CD4-positive, alpha-beta T cell (primary cell): ENCODE results near the gene IL7R. TPM values are rescaled to one million over a fixed set of nuclear protein-coding genes. Genes with fewer than 3 reads are reported as not detected.
"Not testable (repeated sequence)": the region's sequence is repeated elsewhere in the genome, so short reads cannot be mapped to it uniquely, and the experiment has no call there.

Experiments
- ATAC-seq: fragments of 200-7000 bp; cut with Tn5 transposase; one replicate; pipeline ENCODE4 v1.10.0; 2022; ENCODE audit warnings: mild to moderate bottlenecking; ENCODE audit not compliant: poor library complexity
- CTCF ChIA-PET: fragments of 350-600 bp; sonication (Branson Sonifier 250); formaldehyde crosslinking; loops from one replicate; lab custom pipeline; 2021; ENCODE audit warnings: antibody characterized with exemption, inconsistent platforms; lab: Charles Lee
- POLR2A ChIA-PET: fragments of 350-600 bp; sonication (Branson Sonifier 250); formaldehyde crosslinking; loops from one replicate; lab custom pipeline; 2021; ENCODE audit warnings: antibody characterized with exemption, inconsistent platforms; lab: Charles Lee
- DNase-seq, 14 experiments: peaks; one replicate each; pipeline ENCODE4 v3.0.0-alpha.2; 2013 to 2020; ENCODE audit warnings: mixed read lengths in 2 of 14
- H3K27ac ChIP-seq, 2 donors: one replicate each; pipeline versions ENCODE4 v1.5.1 to v1.7.0; 2013; ENCODE audit warnings: low read length in 2 of 2, low read depth in 1 of 2, mild to moderate bottlenecking in 1 of 2
- H3K27me3 ChIP-seq, 2 experiments: 1 replicate in 1 of 2; 2 replicates in 1 of 2; pipeline versions ENCODE4 v1.6.1 to v1.7.0; 2013; ENCODE audit warnings: low read length in 2 of 2, control low read depth in 1 of 2, mild to moderate bottlenecking in 1 of 2, moderate library complexity in 1 of 2; ENCODE audit not compliant: insufficient read depth in 2 of 2, control insufficient read depth in 1 of 2
- H3K36me3 ChIP-seq: one replicate; pipeline ENCODE4 v1.6.1; 2013; ENCODE audit warnings: low read length, control low read depth; ENCODE audit not compliant: insufficient read depth
- H3K4me1 ChIP-seq: one replicate; pipeline ENCODE4 v1.6.1; 2013; ENCODE audit warnings: low read length, control low read depth; ENCODE audit not compliant: insufficient read depth
- H3K4me3 ChIP-seq: one replicate; pipeline ENCODE4 v1.5.1; 2013; ENCODE audit warnings: mild to moderate bottlenecking, low read length, moderate library complexity
- H3K9me3 ChIP-seq, 2 experiments: 1 replicate in 1 of 2; 2 replicates in 1 of 2; pipeline versions ENCODE4 v1.6.1 to v1.7.0; 2013; ENCODE audit warnings: low read length in 2 of 2, mild to moderate bottlenecking in 2 of 2, control low read depth in 1 of 2, moderate library complexity in 1 of 2; ENCODE audit not compliant: control insufficient read depth in 1 of 2, insufficient read depth in 1 of 2
- H3K27ac Mint-ChIP-seq: one replicate; pipeline ENCODE4 v1.8.0; 2020; ENCODE audit warnings: mixed read lengths
- H3K27me3 Mint-ChIP-seq: one replicate; pipeline ENCODE4 v1.8.0; 2021; ENCODE audit warnings: mixed read lengths
- H3K36me3 Mint-ChIP-seq: one replicate; pipeline ENCODE4 v1.8.0; 2021; ENCODE audit warnings: low read depth, mixed read lengths
- H3K4me1 Mint-ChIP-seq: one replicate; pipeline ENCODE4 v1.8.0; 2021; ENCODE audit warnings: low read depth, mixed read lengths
- H3K4me3 Mint-ChIP-seq: one replicate; pipeline ENCODE4 v1.8.0; 2020; ENCODE audit warnings: mild to moderate bottlenecking, mixed read lengths
- H3K9me3 Mint-ChIP-seq: one replicate; pipeline ENCODE4 v1.8.0; 2020; ENCODE audit warnings: mixed read lengths
- CTCF ChIP-seq: fragments of 200-600 bp; IDR thresholded peaks from one replicate; pipeline ENCODE4 v1.8.0; 2022; ENCODE audit warnings: antibody characterized with exemption, mild to moderate bottlenecking
- intact Hi-C, 2 experiments: fragments of 100-400 bp; cut with DNase I in 1 of 2; cut with micrococcal nuclease in 1 of 2; formaldehyde crosslinking; loops; one replicate each; pipeline versions ENCODE4 v1.15.1 to v1.9.0; 2023 to 2025; cut with DNase I, micrococcal nuclease
- total RNA-seq, 174 experiments: library from RNA in 2 of 174; stranded (reverse) in 2 of 174; gene quantifications; one replicate each; pipeline ENCODE4 v1.2.3 and lab custom pipeline; 2021 to 2026

IL7R gene
- total RNA-seq, 2 experiments from 2014 or later = 623 to 638 TPM

- Histone ChIP-seq H3K27ac (no peak overlapping the region), H3K4me3 (no peak overlapping the region), H3K27me3 (no peaks in the 10 kb centered on the region), H3K9me3 (peaks cover 9 to 35% of the 10 kb centered on the region in 2 experiments), H3K4me1 (peaks cover 8% of the 10 kb centered on the region), H3K36me3 (no peaks in the 10 kb centered on the region)
- no peak for TF ChIP-seq CTCF
- H3K27me3 Mint-ChIP-seq = no peaks in the 10 kb centered on the region
- CTCF ChIA-PET = no interaction called here
- peaks cover 40% of the 10 kb centered on the region for H3K4me1 Mint-ChIP-seq
- peaks cover 38% of the 10 kb centered on the region for H3K36me3 Mint-ChIP-seq
- no peak for ATAC-seq
- DNase-seq = no peak
- intact Hi-C loops = no loop called here
- H3K4me3 Mint-ChIP-seq = no peak overlapping the region
- H3K9me3 Mint-ChIP-seq = peaks cover 3% of the 10 kb centered on the region
- H3K27ac Mint-ChIP-seq = no peak overlapping the region
- POLR2A ChIA-PET = interaction anchor here (1.0 kb wide), 1 partner anchor 39 kb away, joined by 3 read pairs; no protein-coding TSS in a partner anchor
Measured at GRCh38 chr5:35842856-35843255, 13.8 kb upstream of the IL7R start.

- ATAC-seq, H3K4me1 ChIP-seq, intact Hi-C loops, H3K27ac ChIP-seq, H3K27me3 Mint-ChIP-seq, DNase-seq, H3K36me3 ChIP-seq, H3K4me3 ChIP-seq, H3K9me3 Mint-ChIP-seq, H3K4me3 Mint-ChIP-seq, H3K27ac Mint-ChIP-seq, CTCF ChIA-PET, H3K27me3 ChIP-seq: not testable (repeated sequence)
- H3K9me3 ChIP-seq = peaks cover 9 to 36% of the 10 kb centered on the region in 2 experiments
- Mint-ChIP-seq H3K4me1 (peaks cover 35% of the 10 kb centered on the region), H3K36me3 (peaks cover 42% of the 10 kb centered on the region)
- POLR2A ChIA-PET = interaction anchor here (0.7 kb wide), 1 partner anchor 9 kb away, joined by 3 read pairs; no protein-coding TSS in a partner anchor
Measured at GRCh38 chr5:35845508-35845907, 11.2 kb upstream of the IL7R start.

- Histone ChIP-seq H3K4me1 (peaks cover 28% of the 10 kb centered on the region), H3K27me3 (no peaks in the 10 kb centered on the region), H3K27ac (no peak overlapping the region), H3K36me3 (no peaks in the 10 kb centered on the region), H3K9me3 (peaks cover 9 to 36% of the 10 kb centered on the region in 2 experiments), H3K4me3 (no peak overlapping the region)
- Mint-ChIP-seq H3K27ac (no peak overlapping the region), H3K4me1 (peaks cover 43% of the 10 kb centered on the region), H3K9me3 (peaks cover 3% of the 10 kb centered on the region), H3K36me3 (peaks cover 42% of the 10 kb centered on the region), H3K27me3 (no peaks in the 10 kb centered on the region), H3K4me3 (no peak overlapping the region)
- intact Hi-C loops = loop anchor here in 1 of 2 experiments (2.0 kb wide), 1 partner anchor 21 kb away; no protein-coding TSS in a partner anchor
- ChIA-PET POLR2A (interaction anchor here (0.5 to 13.3 kb wide), 2 partner anchors 15 to 68 kb away, joined by 3 to 406 read pairs; no protein-coding TSS in a partner anchor), CTCF (no interaction called here)
- DNase-seq (no peak), ATAC-seq (no peak)
- no peak for TF ChIP-seq CTCF
Measured at GRCh38 chr5:35847491-35847890, 9.2 kb upstream of the IL7R start.

DNA sequence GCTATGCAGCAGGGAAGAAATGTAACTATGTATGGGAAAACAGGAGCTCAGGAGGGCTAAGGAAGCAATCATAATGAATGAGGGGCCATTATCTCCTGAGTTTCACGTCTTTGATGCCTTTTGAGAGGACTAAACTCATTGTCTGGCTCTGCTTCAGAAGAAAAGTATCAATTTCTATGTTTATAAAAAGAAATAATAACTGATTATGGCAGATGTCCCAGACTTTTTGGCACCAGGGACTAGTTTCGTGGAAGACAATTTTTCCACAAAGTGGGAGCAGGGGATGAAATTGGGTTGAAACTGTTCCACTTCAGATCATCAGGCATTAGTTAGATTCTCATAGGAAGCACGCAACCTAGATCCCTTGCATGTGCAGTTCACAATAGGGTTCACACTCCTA, 8.7 kb upstream of the IL7R start:
- Mint-ChIP-seq H3K27me3 (no peaks in the 10 kb centered on the region), H3K27ac (no peak overlapping the region), H3K4me3 (no peak overlapping the region), H3K36me3 (peaks cover 42% of the 10 kb centered on the region), H3K9me3 (peaks cover 3% of the 10 kb centered on the region), H3K4me1 (peaks cover 47% of the 10 kb centered on the region)
- ATAC-seq (no peak), DNase-seq (no peak)
- H3K4me1 ChIP-seq = peaks cover 30% of the 10 kb centered on the region
- CTCF ChIA-PET = no interaction called here
- TF ChIP-seq CTCF = no peak
- no peaks in the 10 kb centered on the region for H3K36me3 ChIP-seq
- POLR2A ChIA-PET = interaction anchor here (0.5 to 13.3 kb wide), 2 partner anchors 16 to 68 kb away, joined by 3 to 406 read pairs; no protein-coding TSS in a partner anchor
- no peaks in the 10 kb centered on the region for H3K27me3 ChIP-seq
- intact Hi-C loops = loop anchor here in 1 of 2 experiments (2.0 kb wide), 1 partner anchor 21 kb away; no protein-coding TSS in a partner anchor
- no peak overlapping the region for H3K4me3 ChIP-seq
- peaks cover 9 to 36% of the 10 kb centered on the region in 2 experiments for H3K9me3 ChIP-seq
- no peak overlapping the region for H3K27ac ChIP-seq
